NCI-H82 (cell line): ENCODE measurements around the gene ATXN1.
A peak's percentile ranks its signal among the peaks of the same experiment; 100 is the strongest.
"Not testable (repeated sequence)": the region's sequence is repeated elsewhere in the genome, so short reads cannot be mapped to it uniquely, and the experiment has no call there.

ENCODE experiments used
- DNase-seq: peaks from one replicate; lab custom pipeline; 2025; lab: John Stamatoyannopoulos, UW

The ATXN1 gene

GRCh38 chr6:16644540-16645250, 116.6 kb downstream of the ATXN1 start:
- no peak for DNase-seq

- DNase-seq: no peak
Observed at GRCh38 chr6:16639684-16640480, 121.4 kb downstream of the ATXN1 start.

- no peak for DNase-seq
Observed at GRCh38 chr6:16637635-16638034, 123.6 kb downstream of the ATXN1 start.

- DNase-seq: no peak
Observed at GRCh38 chr6:16635810-16636602, 125.3 kb downstream of the ATXN1 start.

- no peak for DNase-seq
Observed at GRCh38 chr6:16635291-16635809, 125.9 kb downstream of the ATXN1 start.

- no peak for DNase-seq
Observed at GRCh38 chr6:16634855-16635254, 126.4 kb downstream of the ATXN1 start.

- no peak for DNase-seq
Observed at GRCh38 chr6:16633961-16634360, 127.3 kb downstream of the ATXN1 start.

- no peak for DNase-seq
Observed at GRCh38 chr6:16633465-16633864, 127.8 kb downstream of the ATXN1 start.

- peak; percentile 8 for DNase-seq
Observed at GRCh38 chr6:16632101-16632500, 129.2 kb downstream of the ATXN1 start.

GRCh38 chr6:16630026-16630643, 131.1 kb downstream of the ATXN1 start:
- no peak for DNase-seq

GRCh38 chr6:16628580-16628979, 132.7 kb downstream of the ATXN1 start:
- not testable (repeated sequence) for DNase-seq

GRCh38 chr6:16626650-16627049, 134.6 kb downstream of the ATXN1 start:
- DNase-seq: no peak

GRCh38 chr6:16625291-16626265, 135.7 kb downstream of the ATXN1 start:
- no peak for DNase-seq

GRCh38 chr6:16624636-16625290, 136.5 kb downstream of the ATXN1 start:
- DNase-seq: no peak

GRCh38 chr6:16623731-16624130, 137.5 kb downstream of the ATXN1 start:
- no peak for DNase-seq

- no peak for DNase-seq
Observed at GRCh38 chr6:16623029-16623653, 138.1 kb downstream of the ATXN1 start.

- no peak for DNase-seq
Observed at GRCh38 chr6:16622193-16622592, 139.1 kb downstream of the ATXN1 start.

- no peak for DNase-seq
Observed at GRCh38 chr6:16621002-16621401, 140.3 kb downstream of the ATXN1 start.

- no peak for DNase-seq
Observed at GRCh38 chr6:16619777-16620176, 141.5 kb downstream of the ATXN1 start.

GRCh38 chr6:16618962-16619361, 142.3 kb downstream of the ATXN1 start:
- no peak for DNase-seq
